ENCODE data around the gene ARHGEF16. TPM values are rescaled to one million over a fixed set of nuclear protein-coding genes. Genes with fewer than 3 reads are reported as not detected.

The ARHGEF16 gene
- total RNA-seq, 1 donor from 2014 or later = 12.2 TPM

GRCh38 chr1:3477241-3477995 is 23.0 kb downstream of the ARHGEF16 start:
- DNase-seq (no peak), ATAC-seq (no peak)
- H3K36me3 ChIP-seq = no peaks in the 10 kb centered on the region
- no peaks in the 10 kb centered on the region for H3K27me3 ChIP-seq
- intact Hi-C loops (cut with DNase I) = no loop called here
- H3K4me1 ChIP-seq = no peaks in the 10 kb centered on the region
- H3K4me3 ChIP-seq = no peak overlapping the region
- H3K27ac ChIP-seq = no peak overlapping the region
- TF ChIP-seq CTCF (IDR thresholded peaks at IDR 0.05) = no peak
- H3K9me3 ChIP-seq = no peaks in the 10 kb centered on the region

GRCh38 chr1:3478187-3478586 is 23.7 kb downstream of the ARHGEF16 start:
- Histone ChIP-seq H3K36me3 (no peaks in the 10 kb centered on the region), H3K27me3 (no peaks in the 10 kb centered on the region), H3K9me3 (no peaks in the 10 kb centered on the region), H3K27ac (no peak overlapping the region), H3K4me3 (no peak overlapping the region), H3K4me1 (no peaks in the 10 kb centered on the region)
- DNase-seq (no peak), ATAC-seq (no peak)
- intact Hi-C loops (cut with DNase I) = no loop called here
- no peak for TF ChIP-seq CTCF (IDR thresholded peaks at IDR 0.05)

- no peak for TF ChIP-seq CTCF (IDR thresholded peaks at IDR 0.05)
- DNase-seq = no peak
- Histone ChIP-seq H3K27me3 (no peaks in the 10 kb centered on the region), H3K4me3 (no peak overlapping the region), H3K27ac (no peak overlapping the region), H3K4me1 (no peaks in the 10 kb centered on the region), H3K36me3 (no peaks in the 10 kb centered on the region), H3K9me3 (no peaks in the 10 kb centered on the region)
- intact Hi-C loops (cut with DNase I) = no loop called here
- ATAC-seq = no peak
These were observed 25.3 kb downstream of the ARHGEF16 start for GRCh38 chr1:3479511-3480368.

- intact Hi-C loops (cut with DNase I) = no loop called here
- no peak for ATAC-seq
These were observed 25.9 kb downstream of the ARHGEF16 start for GRCh38 chr1:3480369-3480719.

GRCh38 chr1:3481046-3481445 is 26.6 kb downstream of the ARHGEF16 start:
- TF ChIP-seq CTCF (IDR thresholded peaks at IDR 0.05) = no peak
- DNase-seq = no peak
- ATAC-seq = no peak
- no peaks in the 10 kb centered on the region for H3K4me1 ChIP-seq
- intact Hi-C loops (cut with DNase I) = no loop called here
- no peaks in the 10 kb centered on the region for H3K36me3 ChIP-seq
- no peaks in the 10 kb centered on the region for H3K9me3 ChIP-seq
- H3K27ac ChIP-seq = no peak overlapping the region
- no peaks in the 10 kb centered on the region for H3K27me3 ChIP-seq
- no peak overlapping the region for H3K4me3 ChIP-seq

More at GRCh38 chr1:3480369-3480719, 25.9 kb downstream of the ARHGEF16 start:
- Histone ChIP-seq H3K27me3 (no peaks in the 10 kb centered on the region), H3K9me3 (no peaks in the 10 kb centered on the region), H3K36me3 (no peaks in the 10 kb centered on the region), H3K27ac (no peak overlapping the region), H3K4me1 (no peaks in the 10 kb centered on the region), H3K4me3 (no peak overlapping the region)
- no peak for TF ChIP-seq CTCF (IDR thresholded peaks at IDR 0.05)
- DNase-seq = no peak

All from upper lobe of right lung (tissue), 1 donor.